Chondrocyte (in vitro differentiated cells): Measurements from ENCODE around the gene SEC16B. TPM values are rescaled to one million over a fixed set of nuclear protein-coding genes. Genes with fewer than 3 reads are reported as not detected.

Source experiments
- DNase-seq: peaks from one replicate; pipeline ENCODE4 v3.0.0; 2021; ENCODE audit warnings: mixed read lengths, low spot score
- H3K27ac Mint-ChIP-seq: one replicate; pipeline ENCODE4 v1.8.0; 2021; ENCODE audit warnings: mild to moderate bottlenecking, moderate library complexity, mixed read lengths; ENCODE audit not compliant: unreplicated experiment
- H3K27me3 Mint-ChIP-seq: 2 replicates; pipeline ENCODE4 v1.8.0; 2021; ENCODE audit warnings: low read depth, mixed read lengths
- H3K36me3 Mint-ChIP-seq: 2 replicates; pipeline ENCODE4 v1.8.0; 2021; ENCODE audit warnings: low read depth, mixed read lengths
- H3K4me1 Mint-ChIP-seq: 2 replicates; pipeline ENCODE4 v1.8.0; 2021; ENCODE audit warnings: low read depth, mild to moderate bottlenecking, mixed read lengths
- H3K4me3 Mint-ChIP-seq: one replicate; pipeline ENCODE4 v1.8.0; 2021; ENCODE audit warnings: mild to moderate bottlenecking, moderate library complexity, mixed read lengths; ENCODE audit not compliant: unreplicated experiment
- H3K9me3 Mint-ChIP-seq: 2 replicates; pipeline ENCODE4 v1.8.0; 2021; ENCODE audit warnings: low read depth, mixed read lengths
- CTCF ChIP-seq: fragments of 200-600 bp; sonication (generic); IDR thresholded peaks from 2 replicates; pipeline ENCODE4 v1.5.0; 2021; ENCODE audit warnings: antibody characterized with exemption, mild to moderate bottlenecking, moderate library complexity
- total RNA-seq: library from RNA; stranded (reverse); gene quantifications from 3 replicates; pipeline ENCODE4 v1.2.1, GENCODE V29; 2021

Gene SEC16B
- total RNA-seq, 1 donor from 2014 or later = 3.6 TPM

GRCh38 chr1:178011465-178011828 lies 41.6 kb upstream of the SEC16B start:
- DNase-seq = no peak
- H3K4me1 Mint-ChIP-seq = peaks cover 13% of the 10 kb centered on the region

GRCh38 chr1:178010674-178011464 lies 41.0 kb upstream of the SEC16B start:
- Mint-ChIP-seq H3K27ac (peak overlapping the region; percentile 57), H3K9me3 (peaks cover 7% of the 10 kb centered on the region), H3K36me3 (peaks cover 2% of the 10 kb centered on the region), H3K4me1 (peaks cover 13% of the 10 kb centered on the region), H3K4me3 (no peak overlapping the region), H3K27me3 (no peaks in the 10 kb centered on the region)
- no peak for DNase-seq
- TF ChIP-seq CTCF = no peak

More at GRCh38 chr1:178011465-178011828, 41.6 kb upstream of the SEC16B start:
- Mint-ChIP-seq H3K27me3 (no peaks in the 10 kb centered on the region), H3K36me3 (peaks cover 2% of the 10 kb centered on the region), H3K27ac (peak overlapping the region; percentile 3), H3K4me3 (no peak overlapping the region), H3K9me3 (peaks cover 7% of the 10 kb centered on the region)
- no peak for TF ChIP-seq CTCF

- no peaks in the 10 kb centered on the region for H3K27me3 Mint-ChIP-seq
- H3K27ac Mint-ChIP-seq = no peak overlapping the region
- no peak for DNase-seq
- no peaks in the 10 kb centered on the region for H3K9me3 Mint-ChIP-seq
- no peak for TF ChIP-seq CTCF
- no peaks in the 10 kb centered on the region for H3K36me3 Mint-ChIP-seq
- H3K4me1 Mint-ChIP-seq = peaks cover 12% of the 10 kb centered on the region
- H3K4me3 Mint-ChIP-seq = no peak overlapping the region
These were observed 36.2 kb upstream of the SEC16B start for GRCh38 chr1:178006043-178006442.

GRCh38 chr1:178005450-178005849 lies 35.6 kb upstream of the SEC16B start:
- H3K36me3 Mint-ChIP-seq = no peaks in the 10 kb centered on the region
- no peaks in the 10 kb centered on the region for H3K27me3 Mint-ChIP-seq
- no peak overlapping the region for H3K4me3 Mint-ChIP-seq
- H3K27ac Mint-ChIP-seq = no peak overlapping the region
- H3K9me3 Mint-ChIP-seq = no peaks in the 10 kb centered on the region
- no peak for TF ChIP-seq CTCF
- DNase-seq = no peak
- H3K4me1 Mint-ChIP-seq = peaks cover 10% of the 10 kb centered on the region

- no peak for TF ChIP-seq CTCF
- H3K4me3 Mint-ChIP-seq = no peak overlapping the region
- no peaks in the 10 kb centered on the region for H3K27me3 Mint-ChIP-seq
- H3K27ac Mint-ChIP-seq = no peak overlapping the region
- DNase-seq = no peak
- H3K9me3 Mint-ChIP-seq = no peaks in the 10 kb centered on the region
- H3K36me3 Mint-ChIP-seq = no peaks in the 10 kb centered on the region
- peaks cover 10% of the 10 kb centered on the region for H3K4me1 Mint-ChIP-seq
These were observed 35.1 kb upstream of the SEC16B start for GRCh38 chr1:178004926-178005391.
